NCI-H748 (cell line): ENCODE measurements around the gene BACH1.
"Not testable (repeated sequence)": the region's sequence is repeated elsewhere in the genome, so short reads cannot be mapped to it uniquely, and the experiment has no call there.

Experiments used
- DNase-seq: peaks from one replicate; lab custom pipeline; 2025; ENCODE audit not compliant: unreplicated experiment; lab: John Stamatoyannopoulos, UW

The BACH1 gene

GRCh38 chr21:29343519-29343918 is 44.8 kb downstream of the BACH1 start:
- no peak for DNase-seq

GRCh38 chr21:29346281-29346680 is 47.6 kb downstream of the BACH1 start:
- DNase-seq: no peak

GRCh38 chr21:29346771-29347170 is 48.0 kb downstream of the BACH1 start:
- no peak for DNase-seq

GRCh38 chr21:29347274-29347681 is 48.6 kb downstream of the BACH1 start:
- DNase-seq: no peak

GRCh38 chr21:29349702-29350101 is 51.0 kb downstream of the BACH1 start:
- no peak for DNase-seq

- no peak for DNase-seq
Observed at GRCh38 chr21:29350246-29350779, 51.6 kb downstream of the BACH1 start.

- no peak for DNase-seq
Observed at GRCh38 chr21:29351691-29352090, 53.0 kb downstream of the BACH1 start.

GRCh38 chr21:29355043-29355710 is 56.5 kb downstream of the BACH1 start:
- not testable (repeated sequence) for DNase-seq

- peak; percentile 68 for DNase-seq
Observed at GRCh38 chr21:29356291-29356690, 57.6 kb downstream of the BACH1 start.

GRCh38 chr21:29356810-29357209 is 58.1 kb downstream of the BACH1 start:
- DNase-seq: peak; percentile 26

GRCh38 chr21:29359718-29360117 is 61.0 kb downstream of the BACH1 start:
- no peak for DNase-seq

GRCh38 chr21:29360799-29361765 is 62.4 kb downstream of the BACH1 start:
- DNase-seq: peak; percentile 74

GRCh38 chr21:29362758-29363157 is 64.0 kb downstream of the BACH1 start:
- no peak for DNase-seq

- no peak for DNase-seq
Observed at GRCh38 chr21:29365661-29366265, 67.0 kb downstream of the BACH1 start.

- DNase-seq: no peak
Observed at GRCh38 chr21:29366532-29366931, 67.8 kb downstream of the BACH1 start.

- DNase-seq: no peak
Observed at GRCh38 chr21:29367335-29367734, 68.6 kb downstream of the BACH1 start.

GRCh38 chr21:29368906-29369305 is 70.2 kb downstream of the BACH1 start:
- no peak for DNase-seq

GRCh38 chr21:29371464-29371863 is 72.7 kb downstream of the BACH1 start:
- no peak for DNase-seq

GRCh38 chr21:29372063-29372802 is 73.5 kb downstream of the BACH1 start:
- peak; percentile 78 for DNase-seq

GRCh38 chr21:29374481-29374880 is 75.8 kb downstream of the BACH1 start:
- DNase-seq: no peak

GRCh38 chr21:29376556-29376955 is 77.8 kb downstream of the BACH1 start:
- DNase-seq: peak; percentile 69
